GM18498 (cell line): Measurements from ENCODE around the gene MTMR4.
A peak's percentile ranks its signal among the peaks of the same experiment; 100 is the strongest.
"Not testable (repeated sequence)": the region's sequence is repeated elsewhere in the genome, so short reads cannot be mapped to it uniquely, and the experiment has no call there.

ENCODE experiments used
- ATAC-seq: cut with Tn5 transposase; IDR thresholded peaks from one replicate; pipeline ENCODE4 v1.9.1; 2021; ENCODE audit warnings: mild to moderate bottlenecking, moderate library complexity; ENCODE audit not compliant: unreplicated experiment

The MTMR4 gene

GRCh38 chr17:58513965-58514769, at the start of gene MTMR4:
MTMR4 (minus strand) TSS chr17:58514638; CDS start chr17:58514407, 231 bp downstream.
- no peak for ATAC-seq

GRCh38 chr17:58560511-58560910, 46.1 kb upstream of the MTMR4 start:
- ATAC-seq = no peak

GRCh38 chr17:58557981-58558380, 43.5 kb upstream of the MTMR4 start:
- no peak for ATAC-seq

GRCh38 chr17:58556833-58557250, 42.4 kb upstream of the MTMR4 start:
- ATAC-seq = no peak

GRCh38 chr17:58555109-58555508, 40.7 kb upstream of the MTMR4 start:
- not testable (repeated sequence) for ATAC-seq

GRCh38 chr17:58541249-58541648, 26.8 kb upstream of the MTMR4 start:
- no peak for ATAC-seq

- ATAC-seq = no peak
Observed at GRCh38 chr17:58539698-58540097, 25.3 kb upstream of the MTMR4 start.

GRCh38 chr17:58538811-58539409, 24.5 kb upstream of the MTMR4 start:
- no peak for ATAC-seq

- ATAC-seq = no peak
Observed at GRCh38 chr17:58537266-58537665, 22.8 kb upstream of the MTMR4 start.

GRCh38 chr17:58536542-58536941, 22.1 kb upstream of the MTMR4 start:
- ATAC-seq = no peak

GRCh38 chr17:58535431-58535830, 21.0 kb upstream of the MTMR4 start:
- ATAC-seq = no peak

- ATAC-seq = no peak
Observed at GRCh38 chr17:58534901-58535421, 20.5 kb upstream of the MTMR4 start.

GRCh38 chr17:58534331-58534730, 19.9 kb upstream of the MTMR4 start:
- ATAC-seq = no peak

- no peak for ATAC-seq
Observed at GRCh38 chr17:58533616-58534188, 19.3 kb upstream of the MTMR4 start.

- no peak for ATAC-seq
Observed at GRCh38 chr17:58532555-58532951, 18.1 kb upstream of the MTMR4 start.

- peak; percentile 68 for ATAC-seq
Observed at GRCh38 chr17:58531661-58532554, 17.5 kb upstream of the MTMR4 start.

- no peak for ATAC-seq
Observed at GRCh38 chr17:58531122-58531521, 16.7 kb upstream of the MTMR4 start.

- ATAC-seq = no peak
Observed at GRCh38 chr17:58530655-58531054, 16.2 kb upstream of the MTMR4 start.

- no peak for ATAC-seq
Observed at GRCh38 chr17:58529275-58529674, 14.8 kb upstream of the MTMR4 start.

GRCh38 chr17:58528443-58528842, 14.0 kb upstream of the MTMR4 start:
- no peak for ATAC-seq

- ATAC-seq = no peak
Observed at GRCh38 chr17:58527949-58528348, 13.5 kb upstream of the MTMR4 start.
